HG03066 (cell line): ENCODE measurements around the gene PPP1R1B.

ENCODE experiments used
- ATAC-seq: cut with Tn5 transposase; IDR thresholded peaks from one replicate; pipeline ENCODE4 v1.9.1; 2021; ENCODE audit warnings: low read depth; ENCODE audit not compliant: unreplicated experiment

The PPP1R1B gene

DNA sequence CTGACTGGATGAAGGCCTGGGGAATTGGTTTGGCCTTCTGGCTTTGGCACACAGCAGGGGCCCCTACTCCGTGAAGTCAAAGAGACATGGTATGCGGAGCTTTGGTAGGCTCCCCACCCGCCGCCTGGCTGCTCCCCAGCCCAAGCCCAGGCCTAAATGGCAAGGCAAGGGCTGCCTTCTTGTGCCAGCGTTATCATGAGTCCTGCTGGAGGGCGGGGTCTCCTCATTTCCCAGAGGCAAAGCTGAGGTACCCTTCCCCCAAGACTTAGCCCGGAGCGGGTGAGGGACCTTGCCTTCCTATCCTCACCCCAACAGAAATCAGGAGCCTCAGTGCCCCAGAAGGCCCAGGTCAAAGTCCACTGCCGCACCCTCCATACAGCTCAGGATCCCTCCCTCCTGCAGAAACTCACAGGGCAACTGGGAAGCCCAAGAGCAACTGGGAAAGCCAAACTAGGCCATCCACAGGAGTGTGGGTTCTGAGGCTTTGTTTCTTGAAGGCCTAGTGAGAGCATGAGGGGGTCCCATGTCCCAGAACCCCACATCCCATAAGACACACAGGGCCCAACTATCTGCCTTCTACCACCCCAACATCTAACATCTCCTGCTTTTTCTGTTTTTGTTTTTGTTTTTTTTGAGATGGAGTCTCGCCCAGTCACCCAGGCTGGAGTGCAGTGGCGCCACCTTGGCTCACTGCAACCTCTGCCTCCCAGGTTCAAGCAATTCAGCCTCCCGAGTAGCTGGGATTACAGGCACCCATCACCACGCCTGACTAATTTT is 51.8 kb downstream of the PPP1R1B start:
- no peak for ATAC-seq

DNA sequence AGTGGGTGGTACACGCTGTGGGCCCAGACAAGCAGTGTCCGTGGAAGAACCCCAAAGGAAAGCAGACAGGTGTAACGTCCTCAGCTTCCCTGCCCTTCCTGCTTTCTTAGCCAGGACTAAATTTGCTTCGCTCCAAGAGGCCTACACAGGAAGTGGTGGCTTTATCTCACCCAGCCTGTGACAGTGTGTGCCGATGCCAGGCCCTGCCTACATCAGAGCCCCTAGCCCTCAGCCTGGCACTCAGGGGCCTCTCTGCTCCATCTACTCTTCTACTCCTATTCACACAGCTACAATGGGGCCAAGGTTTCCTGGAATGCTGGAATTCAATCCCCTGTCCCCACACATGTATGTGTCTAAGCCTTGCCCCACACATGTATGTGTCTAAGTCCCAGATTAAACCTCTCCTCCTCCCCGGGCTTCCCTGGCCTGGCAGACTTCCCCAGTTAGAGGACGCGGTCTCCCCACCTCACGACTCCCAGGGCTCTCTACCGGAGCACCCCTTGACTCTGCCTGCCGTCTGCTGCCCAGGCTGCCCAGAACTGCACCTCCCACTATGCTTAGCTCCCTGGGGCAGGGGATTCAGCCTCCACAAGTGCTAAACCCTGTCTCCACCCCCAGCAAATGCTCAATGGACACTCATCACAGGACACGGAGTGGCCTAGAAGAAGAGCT is 52.9 kb downstream of the PPP1R1B start:
- no peak for ATAC-seq

DNA sequence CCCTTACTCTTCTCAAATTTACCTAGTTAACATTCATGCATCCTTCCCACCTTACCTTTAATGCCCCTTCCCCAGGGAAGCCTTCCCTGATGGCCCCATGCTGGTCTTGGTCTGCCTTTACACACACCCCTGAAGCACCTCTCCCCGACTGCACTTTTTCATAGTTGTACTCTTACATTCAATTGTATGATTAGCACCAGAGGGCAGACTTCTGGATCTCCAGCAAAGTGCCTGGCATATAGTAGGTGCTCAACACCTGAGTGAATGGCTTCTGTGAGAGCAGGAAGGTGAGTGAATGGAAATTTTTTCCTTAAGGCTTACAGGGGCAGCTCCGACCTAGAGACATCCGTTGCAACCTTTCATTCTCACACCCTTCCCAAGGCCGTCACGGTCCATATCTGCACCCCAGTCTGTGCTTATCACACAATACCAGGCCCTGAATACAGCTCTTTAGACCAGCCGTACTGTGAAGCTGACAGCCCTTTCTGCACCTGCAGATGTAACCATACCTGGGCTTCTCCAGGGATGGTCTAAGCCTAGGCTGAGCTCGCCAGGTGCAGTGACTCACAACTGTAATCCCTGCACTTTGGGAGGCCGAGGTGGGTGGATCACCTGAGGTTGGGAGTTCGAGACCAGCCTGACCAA is 56.7 kb downstream of the PPP1R1B start:
- no peak for ATAC-seq

DNA sequence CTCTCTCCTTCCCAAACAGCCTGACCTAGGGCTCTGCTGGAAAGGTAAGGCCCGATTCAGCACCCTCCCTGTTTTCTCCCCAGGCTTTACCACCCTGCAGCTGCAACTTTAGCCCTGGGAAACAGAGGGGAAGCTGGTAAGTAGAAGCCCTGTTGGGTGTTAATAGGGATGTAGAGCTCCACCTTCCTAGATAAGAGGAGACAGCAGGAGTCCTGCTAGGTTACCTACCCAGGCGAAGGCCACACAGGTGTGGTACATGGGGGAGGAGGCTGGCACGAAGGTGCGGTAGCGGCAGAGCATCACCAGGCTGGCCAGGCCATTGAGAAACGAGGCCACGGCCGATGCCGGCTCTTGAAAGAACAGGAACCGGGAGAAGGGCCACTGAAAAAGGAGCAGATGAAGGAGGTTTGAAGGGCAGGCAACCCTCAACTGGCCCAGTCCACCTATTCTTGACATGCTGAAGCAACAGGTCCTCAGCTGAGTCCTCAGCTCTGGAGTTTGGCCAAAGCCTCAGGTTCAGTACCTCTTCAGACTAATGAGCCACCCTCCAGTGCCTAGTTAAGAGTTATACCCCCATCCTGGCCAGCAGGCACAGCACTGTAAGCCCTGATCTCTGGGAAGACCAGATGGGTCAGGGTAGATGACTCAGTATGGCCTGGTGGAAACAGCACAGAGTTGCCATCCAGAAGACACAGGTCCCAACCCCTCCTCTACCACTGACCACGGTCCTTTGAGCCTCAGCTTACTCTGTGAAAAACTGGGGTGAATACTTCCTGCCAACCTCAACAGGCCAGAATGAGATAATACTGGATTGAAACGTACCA is 57.8 kb downstream of the PPP1R1B start:
- no peak for ATAC-seq
